Measurements from ENCODE around the gene MCHR1.
"Not testable (repeated sequence)": the region's sequence is repeated elsewhere in the genome, so short reads cannot be mapped to it uniquely, and the experiment has no call there.

MCHR1 gene

DNA sequence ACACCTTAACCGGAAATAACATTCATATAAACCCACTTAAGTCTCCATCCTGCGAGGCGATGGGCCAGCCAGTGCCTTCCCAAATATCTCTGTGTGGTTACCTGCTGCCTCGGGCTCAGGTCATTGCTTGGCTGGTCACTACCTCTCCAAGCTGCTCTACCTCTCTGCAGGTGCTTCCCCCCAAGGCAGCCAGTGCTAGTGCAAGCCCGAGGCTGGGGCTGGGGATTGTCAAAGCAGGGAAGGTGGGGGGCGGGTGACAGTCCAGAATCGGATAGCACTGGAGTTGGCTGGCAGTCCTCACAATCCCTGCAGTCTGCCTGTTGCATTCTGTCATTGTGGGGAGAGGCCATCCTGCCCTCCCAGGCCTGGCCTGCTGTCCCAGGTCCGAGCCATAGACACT lies 11.1 kb downstream of the MCHR1 start:
- DNase-seq (ENCODE audit: low spot score), result no peak

DNA sequence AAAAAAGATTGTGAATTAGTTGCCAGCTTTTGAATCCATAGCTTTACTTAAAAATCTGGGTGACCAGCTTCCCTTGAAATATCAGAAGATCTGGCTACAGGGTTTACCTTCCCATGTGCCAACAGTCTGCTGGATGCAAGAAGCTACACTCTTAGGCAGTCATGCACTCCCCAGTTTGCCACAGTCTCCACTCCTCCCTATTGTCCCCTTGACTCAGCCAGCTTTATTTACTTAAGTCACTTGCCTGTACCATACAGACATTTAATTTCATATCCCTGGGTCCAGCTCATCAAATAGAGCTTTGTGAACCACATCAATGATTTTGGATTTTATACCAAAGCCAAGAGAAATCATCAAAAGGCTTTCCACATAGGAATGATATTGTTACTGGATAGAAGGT lies 12.2 kb downstream of the MCHR1 start:
- DNase-seq (ENCODE audit: low spot score), result no peak

DNA sequence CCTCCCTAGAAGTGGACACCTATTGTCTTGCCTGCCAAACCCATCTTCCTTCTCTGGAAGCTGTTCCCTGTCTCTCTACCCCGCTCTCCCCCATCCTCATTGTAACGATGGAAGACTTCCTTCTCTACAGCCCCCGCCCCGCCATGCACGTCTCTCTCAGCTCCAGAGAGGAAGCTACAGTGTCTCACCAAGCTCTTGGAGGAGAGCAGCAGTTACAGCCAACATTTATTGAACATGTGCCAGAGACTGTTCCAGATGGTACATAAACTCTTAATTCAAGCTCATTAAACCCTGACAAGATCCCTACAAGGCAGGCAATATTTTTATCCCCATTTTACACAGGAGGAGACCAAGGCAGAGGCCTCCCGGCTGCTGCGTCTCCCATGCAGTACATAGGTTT lies 15.1 kb downstream of the MCHR1 start:
- no peak for DNase-seq (ENCODE audit: low spot score)

DNA sequence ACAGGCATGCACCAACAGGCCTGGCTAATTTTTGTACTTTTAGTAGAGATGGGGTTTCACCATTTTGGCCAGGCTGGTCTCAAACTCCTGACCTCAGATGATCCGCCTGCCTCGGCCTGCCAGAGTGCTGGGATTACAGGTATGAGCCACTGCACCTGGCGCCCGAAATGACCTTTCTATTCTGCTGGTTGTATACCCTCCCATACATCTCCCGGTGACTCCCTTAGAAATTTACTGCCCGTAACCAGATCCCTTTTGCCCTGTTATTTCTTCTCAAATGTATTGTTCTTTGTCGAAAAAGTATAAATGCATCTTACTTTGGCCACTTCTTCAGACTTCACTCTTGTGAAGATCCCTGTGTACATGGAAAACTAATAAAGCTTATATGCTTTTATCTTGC lies 22.0 kb downstream of the MCHR1 start:
- no peak for DNase-seq (ENCODE audit: low spot score)

DNA sequence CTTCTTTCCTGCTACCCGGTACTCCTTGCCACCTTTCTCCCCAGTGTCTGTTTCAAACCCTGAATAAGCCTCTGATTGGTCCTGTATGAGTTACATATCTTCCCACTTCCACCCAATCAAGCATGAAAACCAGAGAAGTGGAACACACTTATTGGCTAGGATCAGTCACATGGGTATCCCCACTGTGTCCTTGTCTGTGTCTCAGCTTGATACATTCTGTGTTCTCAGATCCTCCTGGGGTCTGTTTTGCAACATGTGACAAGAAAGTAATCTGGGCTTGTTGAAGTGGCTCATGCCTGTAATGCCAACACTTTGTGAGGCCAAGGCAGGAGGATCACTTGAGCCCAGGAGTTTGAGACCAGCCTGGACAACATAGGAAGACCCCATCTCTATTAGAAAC lies 23.9 kb downstream of the MCHR1 start:
- DNase-seq (ENCODE audit: low spot score), result no peak

DNA sequence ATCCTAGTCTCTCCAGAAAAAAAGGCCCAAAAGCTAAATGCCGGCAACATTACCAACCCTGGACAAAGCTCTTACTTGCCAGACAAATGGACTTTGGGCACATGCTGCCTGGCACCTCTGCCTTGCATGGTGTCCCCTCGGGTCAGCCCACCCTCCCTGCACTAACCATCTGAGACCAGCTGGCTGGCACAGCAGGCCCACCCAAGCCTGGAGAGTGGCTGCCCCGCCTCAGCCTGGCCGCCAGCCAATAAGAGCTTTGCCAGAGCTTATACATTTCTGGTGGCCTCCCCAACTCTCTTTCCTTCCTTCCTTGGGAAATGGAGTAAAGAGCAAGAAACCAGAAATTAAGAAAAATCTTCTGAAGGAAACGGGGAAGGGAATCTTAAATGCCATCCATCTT lies 24.5 kb downstream of the MCHR1 start:
- DNase-seq (ENCODE audit: low spot score), result no peak

DNA sequence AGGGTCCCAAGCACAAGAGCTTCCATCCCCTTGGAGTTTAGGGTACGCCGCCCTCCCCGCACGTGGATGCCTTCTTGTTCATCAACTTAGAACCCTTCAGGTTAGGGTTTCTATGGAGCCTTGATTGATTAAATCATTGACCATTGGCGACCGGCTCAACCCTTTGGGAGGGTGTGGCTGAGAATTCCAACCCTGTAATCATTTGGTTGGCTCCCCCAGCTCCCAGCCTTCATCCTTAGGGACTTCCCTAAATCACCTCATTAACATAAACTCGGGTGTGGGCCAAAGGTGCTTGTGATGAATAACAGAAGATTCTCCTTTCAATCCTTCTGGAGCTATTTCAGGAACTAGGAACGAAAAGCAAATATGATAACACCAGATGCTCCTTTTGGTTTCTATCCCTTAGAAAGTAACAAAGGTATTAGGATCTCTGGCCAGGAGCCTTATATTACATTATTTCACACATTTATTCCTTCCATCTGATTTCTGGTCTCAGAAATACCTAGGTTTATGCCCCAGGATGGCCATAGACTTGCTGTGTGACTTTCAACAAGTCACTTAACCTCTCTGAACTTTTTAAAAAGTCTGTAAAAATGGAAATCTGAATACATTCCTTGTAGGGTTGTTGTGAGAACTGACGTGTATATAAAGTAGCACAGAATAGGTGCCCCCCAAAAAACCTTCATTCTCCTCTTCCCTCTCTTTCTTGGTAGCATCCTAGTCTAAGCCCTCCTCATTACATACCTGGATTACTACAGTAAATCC lies 26.8 kb downstream of the MCHR1 start:
- DNase-seq (ENCODE audit: low spot score), result no peak

DNA sequence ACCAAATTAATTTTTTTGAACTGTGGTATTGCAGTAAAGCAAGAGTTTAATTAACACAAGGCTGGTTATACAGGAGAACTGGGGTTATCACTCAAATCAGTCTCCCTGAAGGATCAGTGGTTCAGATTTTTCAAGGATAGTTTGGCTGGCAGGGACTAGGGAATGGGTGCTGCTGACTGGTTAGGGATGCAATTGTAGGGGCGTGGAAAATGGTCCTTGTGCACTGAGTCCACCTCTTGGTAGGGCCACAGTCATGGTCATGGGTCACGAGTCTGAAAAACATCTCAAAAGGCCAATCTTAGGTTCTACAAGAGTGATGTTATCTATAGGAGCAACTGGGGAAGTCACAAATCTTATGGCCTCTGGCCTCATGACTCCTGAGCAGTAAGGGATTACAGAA lies 27.9 kb downstream of the MCHR1 start:
- no peak for DNase-seq (ENCODE audit: low spot score)

DNA sequence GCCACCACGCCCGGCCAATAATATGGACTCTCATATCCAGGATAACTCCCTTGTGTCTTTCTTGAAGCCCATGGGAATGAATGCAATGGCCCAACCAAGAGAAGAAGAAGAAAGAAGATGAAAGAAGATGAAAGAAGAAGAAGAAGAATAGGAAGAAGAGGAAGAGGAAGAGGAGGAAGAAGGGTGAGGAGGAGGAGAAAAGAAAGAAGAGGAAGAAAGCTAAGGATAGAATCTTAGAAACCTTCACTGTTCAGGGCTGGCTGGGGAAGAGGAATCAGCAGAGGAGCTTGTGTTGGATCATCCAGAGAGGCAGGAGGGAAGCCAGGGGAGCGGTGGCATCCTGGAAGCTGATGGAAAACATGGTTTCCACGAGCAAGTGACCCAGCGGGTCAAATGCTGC lies 28.9 kb downstream of the MCHR1 start:
- DNase-seq (ENCODE audit: low spot score), result no peak

DNA sequence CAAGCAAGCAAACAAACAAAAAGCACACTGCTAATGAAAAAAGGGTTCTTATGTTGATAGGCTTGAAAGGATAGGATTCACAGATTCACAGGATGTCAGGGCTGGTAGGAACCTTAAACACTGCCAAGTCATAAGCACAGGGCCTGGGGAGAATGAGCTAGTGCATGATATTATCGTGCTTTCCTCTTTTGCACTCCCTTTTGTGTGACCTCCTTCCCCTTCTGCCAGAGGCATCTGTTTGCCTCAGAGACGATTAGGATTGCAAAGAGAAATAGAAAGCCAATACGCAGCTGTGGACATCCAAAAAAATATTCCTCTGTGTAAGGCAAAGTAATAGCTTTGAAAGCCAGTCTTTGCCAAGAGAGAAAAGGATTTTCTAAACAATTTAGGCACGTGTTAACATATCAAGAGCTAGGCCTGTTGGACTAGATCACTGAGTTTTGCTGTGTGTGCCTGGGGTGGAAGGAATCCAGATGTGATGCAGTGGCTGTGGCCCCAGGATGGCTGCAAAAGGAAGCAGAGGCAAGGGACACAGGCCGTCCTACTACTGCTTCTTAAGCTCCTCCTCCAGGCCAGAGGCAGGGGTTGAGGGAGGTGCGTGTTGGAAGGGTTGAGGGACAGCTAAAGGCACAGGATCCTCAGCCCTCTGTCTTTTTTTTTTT lies 30.6 kb downstream of the MCHR1 start:
- DNase-seq (ENCODE audit: low spot score), result peak; percentile 9

DNA sequence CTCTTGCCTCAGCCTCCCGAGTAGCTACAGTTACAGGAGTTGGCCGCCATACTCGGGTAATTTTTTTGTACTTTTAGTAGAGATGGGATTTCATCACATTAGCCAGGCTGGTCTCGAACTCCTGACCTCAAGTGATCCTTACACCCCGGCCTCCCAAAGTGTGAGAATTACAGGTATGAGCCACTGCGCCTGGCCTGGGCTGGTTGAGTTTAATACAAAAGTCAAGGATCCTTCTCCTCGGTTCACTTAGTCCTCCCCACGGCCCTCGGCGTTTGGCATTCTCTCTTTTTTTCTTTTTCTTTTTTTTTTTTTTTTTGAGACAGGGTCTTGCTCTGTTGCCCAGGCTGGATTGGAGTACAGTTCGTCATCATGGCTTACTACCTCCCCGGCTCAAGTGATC lies 33.0 kb downstream of the MCHR1 start:
- no peak for DNase-seq (ENCODE audit: low spot score)

DNA sequence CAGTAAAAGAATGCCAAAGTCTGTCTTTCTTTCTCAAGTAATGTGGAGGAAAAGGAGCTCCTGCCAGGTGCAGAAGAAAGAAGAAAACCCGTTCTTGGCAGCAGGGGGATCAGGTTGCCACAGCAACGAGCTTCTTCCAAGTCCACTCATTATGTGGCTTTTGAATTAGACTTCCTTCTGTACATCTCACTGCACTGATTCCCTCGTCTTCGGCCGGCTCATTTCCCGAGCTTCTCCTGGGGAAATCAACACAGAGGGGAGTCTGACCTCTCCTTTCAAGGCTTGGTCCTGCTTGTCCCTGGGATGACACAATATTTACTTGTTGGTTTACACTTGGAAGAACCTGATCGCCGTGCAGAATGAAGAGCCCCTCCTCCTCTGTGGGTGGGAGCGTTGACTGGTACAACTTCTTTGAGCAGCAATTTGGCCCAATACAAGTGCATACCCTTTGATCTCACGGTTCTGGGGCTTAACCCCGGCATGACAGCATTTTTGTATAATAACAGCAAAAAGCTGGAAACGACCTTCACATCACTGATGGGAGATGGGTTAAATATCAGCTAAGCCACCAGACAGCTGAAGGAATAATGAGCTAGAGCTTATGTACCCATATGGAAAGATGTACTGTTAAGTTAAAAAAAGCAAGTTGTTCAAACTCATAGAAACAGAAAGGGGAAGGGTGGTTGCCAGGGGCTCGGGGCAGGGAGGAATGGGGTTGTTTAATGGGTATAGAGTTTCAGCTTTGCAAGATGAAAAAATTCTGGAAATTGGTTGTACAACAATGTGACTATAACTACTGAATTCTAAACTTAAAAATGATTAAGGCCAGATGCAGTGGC lies 35.4 kb downstream of the MCHR1 start:
- peak; percentile 50 for DNase-seq (ENCODE audit: low spot score)

DNA sequence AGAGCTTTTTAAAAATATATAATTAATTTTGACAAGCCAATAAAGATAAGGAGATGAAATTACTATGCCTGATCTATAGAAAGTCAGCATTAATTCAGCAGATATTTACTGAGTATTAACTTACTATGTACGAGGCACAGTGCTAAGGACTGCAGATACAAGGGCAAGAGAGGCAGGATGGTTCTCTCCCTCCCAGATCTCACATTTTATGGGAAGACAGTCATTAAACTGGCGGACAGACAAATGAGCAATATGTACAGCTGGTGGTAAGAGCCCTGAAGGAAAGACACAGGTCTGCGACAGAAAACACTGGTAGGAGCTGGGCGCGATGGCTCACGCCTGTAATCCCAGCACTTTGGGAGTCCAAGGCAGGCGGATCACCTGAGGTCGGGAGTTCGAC lies 36.8 kb downstream of the MCHR1 start:
- DNase-seq (ENCODE audit: low spot score), result no peak

DNA sequence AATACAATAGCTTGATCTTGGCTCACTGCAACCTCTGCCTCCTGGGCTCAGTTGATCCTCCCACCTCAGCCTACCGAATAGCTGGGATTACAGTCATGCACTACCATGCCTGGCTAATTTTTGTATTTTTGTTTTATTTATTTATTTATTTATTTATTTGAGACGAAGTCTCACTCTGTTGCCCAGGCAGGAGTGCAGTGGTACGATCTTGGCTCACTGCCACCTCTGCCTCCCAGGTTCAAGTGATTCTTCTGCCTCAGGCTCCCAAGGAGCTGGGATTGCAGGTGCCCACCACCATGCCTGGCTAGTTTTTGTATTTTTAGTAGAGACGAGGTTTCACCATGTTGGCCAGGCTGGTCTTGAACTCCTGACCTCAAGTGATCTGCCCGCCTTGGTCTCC lies 38.4 kb downstream of the MCHR1 start:
- DNase-seq (ENCODE audit: low spot score), result not testable (repeated sequence)

DNA sequence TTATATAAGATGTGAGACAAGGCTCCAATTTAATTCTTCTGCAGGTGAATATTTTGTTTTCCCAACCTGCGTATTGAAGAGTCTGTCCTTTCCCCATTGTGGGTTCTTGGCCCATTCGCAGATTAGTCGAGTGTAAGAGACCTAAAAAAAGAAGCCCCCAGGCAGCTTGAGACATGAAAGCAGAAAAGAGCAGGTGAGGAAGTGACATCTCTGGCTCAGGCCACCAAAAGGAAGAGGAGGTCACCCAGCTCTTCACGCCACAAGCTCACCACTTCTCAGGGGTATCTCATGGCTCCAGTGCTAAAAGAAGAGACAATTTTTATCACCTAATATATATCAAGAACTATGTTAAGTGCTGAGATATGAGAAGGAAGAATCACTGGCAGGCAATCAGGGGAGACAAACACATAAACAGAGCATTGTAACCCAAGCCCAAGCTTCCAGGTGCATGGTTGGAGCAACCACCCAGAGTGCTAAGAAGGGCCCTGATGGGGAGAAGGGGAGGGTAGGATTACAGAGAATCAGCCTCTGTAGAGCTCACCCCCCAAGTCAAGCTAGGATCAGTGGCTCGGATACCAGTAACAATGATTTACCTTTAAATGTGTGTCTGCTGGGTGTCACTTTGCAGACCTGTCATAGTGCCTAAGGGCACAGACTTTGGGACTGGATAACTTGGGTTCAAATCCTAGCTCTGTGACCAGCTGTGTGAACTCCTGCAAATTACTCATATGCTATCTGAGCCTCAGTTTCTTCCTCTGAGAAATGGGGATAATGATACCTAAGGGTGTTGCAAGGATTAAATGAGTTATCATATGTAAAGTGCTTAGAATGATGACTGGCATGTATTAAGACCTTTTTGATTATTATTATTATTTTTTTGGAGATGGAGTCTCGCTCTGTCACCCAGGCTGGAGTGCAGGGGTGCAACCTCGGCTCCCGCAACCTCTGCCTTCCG lies 39.2 kb downstream of the MCHR1 start:
- no peak for DNase-seq (ENCODE audit: low spot score)

DNA sequence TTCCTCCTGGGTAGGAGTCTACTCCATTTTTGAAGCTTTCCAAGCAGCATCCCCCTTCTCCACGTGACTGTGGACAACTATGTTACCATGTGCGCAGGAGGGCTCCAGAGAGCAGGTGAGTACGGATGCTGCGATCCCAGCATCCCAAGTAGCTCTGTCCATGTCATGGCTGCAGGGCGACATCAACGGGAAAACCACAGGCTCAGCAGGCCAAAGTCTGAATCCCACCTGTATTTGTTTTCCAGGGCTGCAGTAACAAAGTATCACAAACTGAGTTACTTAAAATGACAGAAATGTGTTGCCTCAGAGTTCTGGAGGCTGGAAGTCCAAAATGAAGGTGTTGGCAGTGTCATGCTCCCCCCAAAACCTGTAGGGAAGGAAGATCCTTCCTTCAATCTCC lies 40.3 kb downstream of the MCHR1 start:
- DNase-seq (ENCODE audit: low spot score), result no peak

DNA sequence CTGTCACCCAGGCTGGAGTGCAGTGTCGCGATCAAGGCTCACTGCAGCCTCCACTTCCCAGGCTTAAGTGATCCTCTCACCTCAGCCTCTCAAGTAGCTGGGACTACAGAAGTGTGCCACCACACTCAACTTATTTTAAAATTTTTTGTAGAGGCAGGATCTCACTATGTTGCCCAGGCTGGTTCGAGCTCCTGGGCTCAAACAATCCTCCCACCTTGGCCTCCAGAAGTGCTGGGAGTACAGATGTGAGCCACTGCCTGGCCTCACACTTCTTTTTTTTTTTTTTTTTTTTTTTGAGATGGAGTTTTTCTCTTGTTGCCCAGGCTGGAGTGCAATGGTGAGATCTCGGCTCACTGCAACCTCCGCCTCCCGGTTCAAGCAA lies 40.9 kb downstream of the MCHR1 start:
- not testable (repeated sequence) for DNase-seq (ENCODE audit: low spot score)

DNA sequence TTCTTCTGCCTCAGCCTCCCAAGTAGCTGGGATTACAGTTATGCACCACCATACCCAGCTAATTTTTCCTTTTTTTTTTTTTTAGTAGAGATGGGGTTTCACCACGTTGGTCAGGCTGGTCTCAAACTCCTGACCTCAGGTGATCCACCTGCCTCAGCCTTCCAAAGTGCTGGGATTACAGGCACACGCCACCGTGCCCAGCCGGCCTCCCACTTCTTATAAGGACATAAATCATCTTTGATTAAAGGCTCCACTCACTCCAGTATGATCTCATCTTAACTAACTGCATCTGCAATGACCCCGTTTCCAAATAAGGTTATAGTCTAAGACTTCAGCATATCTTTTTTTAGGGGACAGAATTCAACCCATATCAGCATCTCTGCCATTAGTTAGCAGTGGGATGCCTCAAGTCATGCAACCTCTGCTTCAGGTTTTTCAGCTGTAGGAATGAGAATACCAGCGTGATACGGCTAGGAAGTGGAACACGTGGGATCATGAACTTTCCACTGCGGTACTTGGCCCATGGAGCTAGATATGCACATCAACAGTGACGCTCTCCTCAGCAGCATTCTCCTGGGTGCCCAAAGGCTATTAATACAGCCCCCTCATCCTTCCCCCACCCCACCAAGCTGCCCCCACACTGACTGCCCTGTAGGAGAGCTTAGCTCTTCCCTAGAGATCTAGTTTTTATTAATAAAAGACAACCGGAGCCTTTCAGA lies 41.4 kb downstream of the MCHR1 start:
- no peak for DNase-seq (ENCODE audit: low spot score)

DNA sequence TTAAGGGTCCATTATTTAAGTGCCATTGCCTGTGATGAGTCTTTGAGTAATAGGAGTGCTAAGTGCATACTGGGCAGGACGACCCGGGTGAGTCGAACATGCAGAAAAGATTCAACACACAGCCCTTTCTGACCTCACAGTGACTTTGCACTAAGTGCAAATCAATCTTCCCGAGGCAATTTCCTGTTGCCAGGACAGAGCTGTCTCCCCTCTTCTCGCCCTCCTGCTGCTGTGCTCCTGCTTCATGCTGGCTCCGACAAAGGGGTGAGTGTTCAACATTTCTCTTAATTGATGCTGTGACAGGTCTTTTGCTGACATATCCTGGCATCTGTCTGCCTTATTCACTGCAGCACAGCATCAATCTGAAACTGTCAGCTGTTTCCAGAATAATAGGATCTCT lies 42.0 kb downstream of the MCHR1 start:
- peak; percentile 53 for DNase-seq (ENCODE audit: low spot score)

DNA sequence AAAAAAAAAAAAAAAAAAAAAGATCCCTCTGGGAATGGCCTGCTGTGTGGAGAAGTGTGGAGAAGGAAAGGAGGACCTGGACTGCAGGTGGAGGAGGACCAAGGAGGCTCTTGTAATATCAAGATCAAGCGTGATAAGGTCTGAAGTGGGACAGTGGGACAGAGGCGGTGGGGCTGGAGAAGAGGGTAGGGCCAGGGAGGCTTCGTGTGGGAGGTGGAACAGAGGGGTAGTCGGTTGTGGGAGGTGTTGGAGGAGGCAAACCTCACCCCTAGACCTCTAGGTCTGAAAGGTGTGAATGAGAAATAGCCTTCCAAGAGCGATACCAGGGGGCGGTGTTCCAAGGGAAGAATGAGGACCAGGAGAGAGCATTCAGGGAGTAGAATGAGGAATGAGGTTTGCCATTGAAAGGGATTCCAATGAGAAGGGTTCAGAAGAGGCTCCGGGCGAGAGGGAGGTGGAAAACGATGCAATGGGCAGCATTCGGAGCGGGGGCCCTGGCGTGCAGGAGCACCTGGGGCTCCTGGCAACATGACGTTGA lies 44.2 kb downstream of the MCHR1 start:
- no peak for DNase-seq (ENCODE audit: low spot score)

DNA sequence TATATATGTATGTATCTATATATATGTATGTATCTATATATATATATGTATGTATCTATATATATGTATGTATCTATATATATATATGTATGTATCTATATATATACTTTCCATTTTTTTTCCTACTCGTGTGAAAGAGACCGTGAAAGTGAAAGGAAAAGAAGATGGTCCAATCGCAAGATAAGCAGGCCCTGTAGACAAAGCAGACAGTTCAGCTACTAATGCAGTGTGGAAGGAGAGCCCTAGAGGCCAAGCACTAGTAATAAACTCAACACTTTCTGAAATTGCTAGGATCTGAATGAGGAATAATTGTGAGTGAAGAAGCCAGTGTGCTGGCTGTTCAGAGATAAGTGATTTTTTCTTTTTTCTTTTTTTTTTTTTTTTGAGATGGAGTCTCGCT lies 47.2 kb downstream of the MCHR1 start:
- no peak for DNase-seq (ENCODE audit: low spot score)

All from pons (tissue), 1 donor.